Measurements from ENCODE around the gene GALNT10. TPM values are rescaled to one million over a fixed set of nuclear protein-coding genes. Genes with fewer than 3 reads are reported as not detected.

The GALNT10 gene
- total and polyA plus RNA-seq, 2 experiments from 2014 or later, result 3.2 to 12.9 TPM

DNA sequence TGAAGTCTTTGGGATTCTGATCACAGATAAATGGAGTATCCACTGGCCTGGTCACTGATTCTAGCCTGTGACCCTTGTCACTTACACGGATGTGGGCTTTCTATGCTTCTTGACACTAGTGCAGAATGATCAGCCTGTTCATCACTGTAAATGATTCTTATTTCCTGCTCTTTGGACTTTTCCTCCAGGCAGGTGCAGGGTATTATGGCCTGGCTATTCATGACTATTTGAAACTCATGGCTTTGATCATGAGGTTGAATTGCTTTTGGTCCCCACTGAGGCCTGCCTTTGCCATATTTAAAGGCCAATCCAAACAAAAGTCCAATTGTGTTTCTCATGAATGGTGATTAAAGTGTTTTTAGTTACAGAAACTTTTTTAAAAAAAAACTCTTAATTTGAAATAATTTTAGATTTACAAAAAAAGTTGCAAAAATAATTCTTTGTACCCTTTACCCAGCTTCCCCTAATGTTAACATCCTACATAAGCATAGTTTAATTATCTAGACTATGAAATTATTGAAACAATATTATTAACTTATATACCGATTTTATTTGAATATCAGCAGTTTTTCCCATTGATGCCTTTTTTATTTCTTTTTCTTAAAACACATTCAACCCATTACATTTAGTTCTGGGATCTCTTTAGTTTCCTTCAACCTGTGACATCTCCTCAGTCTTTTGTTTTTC lies 68.1 kb downstream of the GALNT10 start (continued):
- TF ChIP-seq, protein P1, sequence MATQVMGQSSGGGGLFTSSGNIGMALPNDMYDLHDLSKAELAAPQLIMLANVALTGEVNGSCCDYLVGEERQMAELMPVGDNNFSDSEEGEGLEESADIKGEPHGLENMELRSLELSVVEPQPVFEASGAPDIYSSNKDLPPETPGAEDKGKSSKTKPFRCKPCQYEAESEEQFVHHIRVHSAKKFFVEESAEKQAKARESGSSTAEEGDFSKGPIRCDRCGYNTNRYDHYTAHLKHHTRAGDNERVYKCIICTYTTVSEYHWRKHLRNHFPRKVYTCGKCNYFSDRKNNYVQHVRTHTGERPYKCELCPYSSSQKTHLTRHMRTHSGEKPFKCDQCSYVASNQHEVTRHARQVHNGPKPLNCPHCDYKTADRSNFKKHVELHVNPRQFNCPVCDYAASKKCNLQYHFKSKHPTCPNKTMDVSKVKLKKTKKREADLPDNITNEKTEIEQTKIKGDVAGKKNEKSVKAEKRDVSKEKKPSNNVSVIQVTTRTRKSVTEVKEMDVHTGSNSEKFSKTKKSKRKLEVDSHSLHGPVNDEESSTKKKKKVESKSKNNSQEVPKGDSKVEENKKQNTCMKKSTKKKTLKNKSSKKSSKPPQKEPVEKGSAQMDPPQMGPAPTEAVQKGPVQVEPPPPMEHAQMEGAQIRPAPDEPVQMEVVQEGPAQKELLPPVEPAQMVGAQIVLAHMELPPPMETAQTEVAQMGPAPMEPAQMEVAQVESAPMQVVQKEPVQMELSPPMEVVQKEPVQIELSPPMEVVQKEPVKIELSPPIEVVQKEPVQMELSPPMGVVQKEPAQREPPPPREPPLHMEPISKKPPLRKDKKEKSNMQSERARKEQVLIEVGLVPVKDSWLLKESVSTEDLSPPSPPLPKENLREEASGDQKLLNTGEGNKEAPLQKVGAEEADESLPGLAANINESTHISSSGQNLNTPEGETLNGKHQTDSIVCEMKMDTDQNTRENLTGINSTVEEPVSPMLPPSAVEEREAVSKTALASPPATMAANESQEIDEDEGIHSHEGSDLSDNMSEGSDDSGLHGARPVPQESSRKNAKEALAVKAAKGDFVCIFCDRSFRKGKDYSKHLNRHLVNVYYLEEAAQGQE (IDR thresholded peaks at IDR 0.05; ENCODE audit: unreplicated experiment), result no peak
- TF ChIP-seq NANOG (IDR thresholded peaks at IDR 0.05; ENCODE audit: borderline replicate concordance) (no peak), EZH2phosphoT487 (IDR thresholded peaks at IDR 0.05; ENCODE audit: unreplicated experiment) (no peak), JUNB (IDR thresholded peaks at IDR 0.05; ENCODE audit: unreplicated experiment) (no peak), POLR2AphosphoS5 (IDR thresholded peaks at IDR 0.05; ENCODE audit: low read depth) (no peak), ZNF331 (CRISPR knock-in tag; IDR thresholded peaks at IDR 0.05; ENCODE audit: low read depth) (no peak), ZNF114 (CRISPR knock-in tag; IDR thresholded peaks at IDR 0.05) (no peak), STAT1 (IDR thresholded peaks at IDR 0.05; ENCODE audit: unreplicated experiment) (no peak), EZH2 (IDR thresholded peaks at IDR 0.05; ENCODE audit: low read depth, unreplicated experiment) (no peak)
- TF ChIP-seq, protein P2, sequence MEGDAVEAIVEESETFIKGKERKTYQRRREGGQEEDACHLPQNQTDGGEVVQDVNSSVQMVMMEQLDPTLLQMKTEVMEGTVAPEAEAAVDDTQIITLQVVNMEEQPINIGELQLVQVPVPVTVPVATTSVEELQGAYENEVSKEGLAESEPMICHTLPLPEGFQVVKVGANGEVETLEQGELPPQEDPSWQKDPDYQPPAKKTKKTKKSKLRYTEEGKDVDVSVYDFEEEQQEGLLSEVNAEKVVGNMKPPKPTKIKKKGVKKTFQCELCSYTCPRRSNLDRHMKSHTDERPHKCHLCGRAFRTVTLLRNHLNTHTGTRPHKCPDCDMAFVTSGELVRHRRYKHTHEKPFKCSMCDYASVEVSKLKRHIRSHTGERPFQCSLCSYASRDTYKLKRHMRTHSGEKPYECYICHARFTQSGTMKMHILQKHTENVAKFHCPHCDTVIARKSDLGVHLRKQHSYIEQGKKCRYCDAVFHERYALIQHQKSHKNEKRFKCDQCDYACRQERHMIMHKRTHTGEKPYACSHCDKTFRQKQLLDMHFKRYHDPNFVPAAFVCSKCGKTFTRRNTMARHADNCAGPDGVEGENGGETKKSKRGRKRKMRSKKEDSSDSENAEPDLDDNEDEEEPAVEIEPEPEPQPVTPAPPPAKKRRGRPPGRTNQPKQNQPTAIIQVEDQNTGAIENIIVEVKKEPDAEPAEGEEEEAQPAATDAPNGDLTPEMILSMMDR (conservative IDR thresholded peaks at IDR 0.05; ENCODE audit: low read depth in 2 of 2), result no peak

DNA sequence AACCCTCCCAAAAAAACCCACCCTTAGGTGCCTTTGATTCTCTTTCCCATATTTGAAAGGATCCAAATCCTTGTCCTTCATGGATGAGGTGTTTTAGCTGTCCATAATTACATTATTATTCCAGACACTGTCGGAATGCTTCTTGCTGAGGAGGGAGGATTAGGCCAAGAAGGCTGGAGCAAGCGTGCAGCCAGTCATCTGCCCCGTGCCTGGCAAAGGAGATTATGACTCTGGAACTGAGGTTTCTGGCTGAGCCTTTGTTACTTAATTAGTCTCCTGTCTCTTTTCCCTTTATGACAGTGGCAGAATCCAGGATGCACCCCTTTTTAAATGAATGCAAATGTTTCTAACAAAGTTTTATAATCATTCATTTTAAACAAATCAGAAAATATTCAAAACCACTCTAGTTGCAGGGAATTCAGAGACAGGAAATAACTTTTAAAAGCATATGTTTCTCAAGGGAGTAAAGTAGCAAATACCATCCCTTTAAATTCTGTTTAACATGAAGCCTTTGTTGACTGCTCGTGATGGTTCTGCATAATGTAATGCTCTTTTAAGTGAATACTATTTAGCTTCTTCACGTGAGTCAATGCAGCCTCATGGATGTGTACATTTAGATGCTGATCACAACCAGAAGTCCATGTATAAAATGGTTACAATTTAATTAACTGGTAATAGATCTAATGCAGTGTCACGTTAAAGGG lies 69.8 kb downstream of the GALNT10 start:
- H3K4me3 ChIP-seq, result no peak overlapping the region
- no peaks in the 10 kb centered on the region for H4K20me1 ChIP-seq (replicated peaks; ENCODE audit: insufficient read depth)
- no peak overlapping the region for H3K27ac ChIP-seq (ENCODE audit: low read depth)
- H3K4me2 ChIP-seq, result 0 out of 2 replicates have a peak overlapping the region, but pooled peaks have one; percentile 3
- H2AFZ ChIP-seq, result no peak overlapping the region
- H3K79me2 ChIP-seq (replicated peaks; ENCODE audit: insufficient read depth), result no peaks in the 10 kb centered on the region
- Mint-ChIP-seq H3K9me3 (no peaks in the 10 kb centered on the region; the same call in 2 of the 3 replicates), H3K36me3 (ENCODE audit: low read depth) (peaks cover 5% of the 10 kb centered on the region; the same call in 1 of the 3 replicates), H3K4me1 (peaks cover 44% of the 10 kb centered on the region), H3K27ac (peak overlapping the region; percentile 13; the same call in 1 of the 2 replicates), H3K27me3 (ENCODE audit: insufficient read depth, low read depth, poor library complexity) (no peaks in the 10 kb centered on the region), H3K4me3 (no peak overlapping the region)
- peaks cover 48% of the 10 kb centered on the region for H3K4me1 ChIP-seq (ENCODE audit: insufficient read depth)
- peak; percentile 24 for DNase-seq (ENCODE audit: low spot score)
- no peaks in the 10 kb centered on the region for H3K36me3 ChIP-seq (ENCODE audit: insufficient read depth)
- no peaks in the 10 kb centered on the region for H3F3A ChIP-seq (replicated peaks; ENCODE audit: low read depth)
- no peaks in the 10 kb centered on the region for H3K27me3 ChIP-seq (ENCODE audit: insufficient read depth)
- H3K9me2 ChIP-seq (ENCODE audit: insufficient read depth), result no peaks in the 10 kb centered on the region
- ATAC-seq, result peak; percentile 63
- TF ChIP-seq ZNF331 (CRISPR knock-in tag; IDR thresholded peaks at IDR 0.05; ENCODE audit: low read depth), result no peak
- TF ChIP-seq, protein P3, sequence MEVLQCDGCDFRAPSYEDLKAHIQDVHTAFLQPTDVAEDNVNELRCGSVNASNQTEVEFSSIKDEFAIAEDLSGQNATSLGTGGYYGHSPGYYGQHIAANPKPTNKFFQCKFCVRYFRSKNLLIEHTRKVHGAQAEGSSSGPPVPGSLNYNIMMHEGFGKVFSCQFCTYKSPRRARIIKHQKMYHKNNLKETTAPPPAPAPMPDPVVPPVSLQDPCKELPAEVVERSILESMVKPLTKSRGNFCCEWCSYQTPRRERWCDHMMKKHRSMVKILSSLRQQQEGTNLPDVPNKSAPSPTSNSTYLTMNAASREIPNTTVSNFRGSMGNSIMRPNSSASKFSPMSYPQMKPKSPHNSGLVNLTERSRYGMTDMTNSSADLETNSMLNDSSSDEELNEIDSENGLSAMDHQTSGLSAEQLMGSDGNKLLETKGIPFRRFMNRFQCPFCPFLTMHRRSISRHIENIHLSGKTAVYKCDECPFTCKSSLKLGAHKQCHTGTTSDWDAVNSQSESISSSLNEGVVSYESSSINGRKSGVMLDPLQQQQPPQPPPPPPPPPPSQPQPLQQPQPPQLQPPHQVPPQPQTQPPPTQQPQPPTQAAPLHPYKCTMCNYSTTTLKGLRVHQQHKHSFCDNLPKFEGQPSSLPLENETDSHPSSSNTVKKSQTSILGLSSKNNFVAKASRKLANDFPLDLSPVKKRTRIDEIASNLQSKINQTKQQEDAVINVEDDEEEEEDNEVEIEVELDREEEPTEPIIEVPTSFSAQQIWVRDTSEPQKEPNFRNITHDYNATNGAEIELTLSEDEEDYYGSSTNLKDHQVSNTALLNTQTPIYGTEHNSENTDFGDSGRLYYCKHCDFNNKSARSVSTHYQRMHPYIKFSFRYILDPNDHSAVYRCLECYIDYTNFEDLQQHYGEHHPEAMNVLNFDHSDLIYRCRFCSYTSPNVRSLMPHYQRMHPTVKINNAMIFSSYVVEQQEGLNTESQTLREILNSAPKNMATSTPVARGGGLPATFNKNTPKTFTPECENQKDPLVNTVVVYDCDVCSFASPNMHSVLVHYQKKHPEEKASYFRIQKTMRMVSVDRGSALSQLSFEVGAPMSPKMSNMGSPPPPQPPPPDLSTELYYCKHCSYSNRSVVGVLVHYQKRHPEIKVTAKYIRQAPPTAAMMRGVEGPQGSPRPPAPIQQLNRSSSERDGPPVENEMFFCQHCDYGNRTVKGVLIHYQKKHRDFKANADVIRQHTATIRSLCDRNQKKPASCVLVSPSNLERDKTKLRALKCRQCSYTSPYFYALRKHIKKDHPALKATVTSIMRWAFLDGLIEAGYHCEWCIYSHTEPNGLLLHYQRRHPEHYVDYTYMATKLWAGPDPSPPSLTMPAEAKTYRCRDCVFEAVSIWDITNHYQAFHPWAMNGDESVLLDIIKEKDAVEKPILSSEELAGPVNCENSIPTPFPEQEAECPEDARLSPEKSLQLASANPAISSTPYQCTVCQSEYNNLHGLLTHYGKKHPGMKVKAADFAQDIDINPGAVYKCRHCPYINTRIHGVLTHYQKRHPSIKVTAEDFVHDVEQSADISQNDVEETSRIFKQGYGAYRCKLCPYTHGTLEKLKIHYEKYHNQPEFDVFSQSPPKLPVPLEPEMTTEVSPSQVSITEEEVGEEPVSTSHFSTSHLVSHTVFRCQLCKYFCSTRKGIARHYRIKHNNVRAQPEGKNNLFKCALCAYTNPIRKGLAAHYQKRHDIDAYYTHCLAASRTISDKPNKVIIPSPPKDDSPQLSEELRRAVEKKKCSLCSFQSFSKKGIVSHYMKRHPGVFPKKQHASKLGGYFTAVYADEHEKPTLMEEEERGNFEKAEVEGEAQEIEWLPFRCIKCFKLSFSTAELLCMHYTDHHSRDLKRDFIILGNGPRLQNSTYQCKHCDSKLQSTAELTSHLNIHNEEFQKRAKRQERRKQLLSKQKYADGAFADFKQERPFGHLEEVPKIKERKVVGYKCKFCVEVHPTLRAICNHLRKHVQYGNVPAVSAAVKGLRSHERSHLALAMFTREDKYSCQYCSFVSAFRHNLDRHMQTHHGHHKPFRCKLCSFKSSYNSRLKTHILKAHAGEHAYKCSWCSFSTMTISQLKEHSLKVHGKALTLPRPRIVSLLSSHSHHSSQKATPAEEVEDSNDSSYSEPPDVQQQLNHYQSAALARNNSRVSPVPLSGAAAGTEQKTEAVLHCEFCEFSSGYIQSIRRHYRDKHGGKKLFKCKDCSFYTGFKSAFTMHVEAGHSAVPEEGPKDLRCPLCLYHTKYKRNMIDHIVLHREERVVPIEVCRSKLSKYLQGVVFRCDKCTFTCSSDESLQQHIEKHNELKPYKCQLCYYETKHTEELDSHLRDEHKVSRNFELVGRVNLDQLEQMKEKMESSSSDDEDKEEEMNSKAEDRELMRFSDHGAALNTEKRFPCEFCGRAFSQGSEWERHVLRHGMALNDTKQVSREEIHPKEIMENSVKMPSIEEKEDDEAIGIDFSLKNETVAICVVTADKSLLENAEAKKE (CRISPR knock-in tag; IDR thresholded peaks at IDR 0.05), result no peak

All from GM23338 (cell line).